Right lung (tissue), 5 donors: ENCODE measurements around the gene SLC44A2. TPM values are rescaled to one million over a fixed set of nuclear protein-coding genes. Genes with fewer than 3 reads are reported as not detected.
"Not testable (repeated sequence)": the region's sequence is repeated elsewhere in the genome, so short reads cannot be mapped to it uniquely, and the experiment has no call there.

Source experiments
- DNase-seq, 2 donors: peaks; one replicate each; pipeline ENCODE4 v3.0.0-alpha.2; 2013
- polyA plus RNA-seq, 5 donors: library from polyadenylated mRNA; unstranded; fragments of 120-200 nt; gene quantifications; one replicate each; pipeline versions ENCODE4 v1.2.1 to v1.2.3, GENCODE V29; 2013; ENCODE audit warnings: inconsistent platforms in 1 of 5, low replicate concordance in 1 of 5; ENCODE audit not compliant: insufficient read length in 5 of 5, insufficient read depth in 1 of 5

SLC44A2 gene
- polyA plus RNA-seq, 5 donors, result 165 to 214 (median 182) TPM

GRCh38 chr19:10644260-10645007, 19.1 kb downstream of the SLC44A2 start:
- DNase-seq, result peak; percentile 73 to 74

GRCh38 chr19:10646456-10647159, 21.3 kb downstream of the SLC44A2 start:
- DNase-seq, result no peak

- no peak for DNase-seq
Observed at GRCh38 chr19:10648360-10648759, 23.0 kb downstream of the SLC44A2 start.

- DNase-seq, result peak in 1 of 2 donors; percentile 10
Observed at GRCh38 chr19:10651851-10652250, 26.5 kb downstream of the SLC44A2 start.

GRCh38 chr19:10653482-10653731, 28.1 kb downstream of the SLC44A2 start:
- DNase-seq, result no peak

GRCh38 chr19:10653732-10654609, 28.6 kb downstream of the SLC44A2 start, which contains the start of gene ILF3:
Gene ILF3 (plus strand): TSS chr19:10654346. CDS start chr19:10670606, 16,260 bp downstream.
- DNase-seq, result peak; percentile 100

GRCh38 chr19:10654610-10655456, 29.5 kb downstream of the SLC44A2 start:
- DNase-seq, result peak; percentile 22 to 65

GRCh38 chr19:10655457-10656312, 30.3 kb downstream of the SLC44A2 start:
- DNase-seq, result peak in 1 of 2 donors; percentile 8

- no peak for DNase-seq
Observed at GRCh38 chr19:10660346-10660745, 35.0 kb downstream of the SLC44A2 start.

- no peak for DNase-seq
Observed at GRCh38 chr19:10661946-10662345, 36.6 kb downstream of the SLC44A2 start.

- no peak for DNase-seq
Observed at GRCh38 chr19:10662384-10663251, 37.3 kb downstream of the SLC44A2 start.

GRCh38 chr19:10663252-10663563, 37.9 kb downstream of the SLC44A2 start:
- DNase-seq, result not testable (repeated sequence)

- DNase-seq, result no peak
Observed at GRCh38 chr19:10667867-10668266, 42.5 kb downstream of the SLC44A2 start.

- DNase-seq, result no peak
Observed at GRCh38 chr19:10669246-10669645, 43.9 kb downstream of the SLC44A2 start.

GRCh38 chr19:10670182-10670581, 44.8 kb downstream of the SLC44A2 start:
- DNase-seq, result no peak

- DNase-seq, result no peak
Observed at GRCh38 chr19:10670876-10671804, 45.8 kb downstream of the SLC44A2 start.

GRCh38 chr19:10671922-10672321, 46.6 kb downstream of the SLC44A2 start:
- not testable (repeated sequence) for DNase-seq

- DNase-seq, result not testable (repeated sequence)
Observed at GRCh38 chr19:10675214-10675613, 49.9 kb downstream of the SLC44A2 start.
